Right atrium auricular region (tissue), 2 donors: ENCODE results near the gene SNIP1. TPM values are rescaled to one million over a fixed set of nuclear protein-coding genes. Genes with fewer than 3 reads are reported as not detected.
A peak's percentile ranks its signal among the peaks of the same experiment; 100 is the strongest.
"Not testable (repeated sequence)": the region's sequence is repeated elsewhere in the genome, so short reads cannot be mapped to it uniquely, and the experiment has no call there.

Experiments
- DNase-seq: peaks from one replicate; pipeline ENCODE4 v3.0.0-alpha.2; 2019; ENCODE audit warnings: low spot score
- H3K27ac ChIP-seq, 2 donors: fragments of 200-600 bp; sonication (generic); 1 replicate in 1 of 2; 2 replicates in 1 of 2; pipeline ENCODE4 v1.5.1; 2016 to 2019
- H3K27me3 ChIP-seq, 2 donors: fragments of 200-600 bp; sonication (generic); one replicate each; pipeline versions ENCODE4 v1.5.1 to v1.6.0; 2017 to 2019
- H3K36me3 ChIP-seq: fragments of 200-600 bp; sonication (generic); one replicate; pipeline ENCODE4 v1.5.1; 2016
- H3K4me1 ChIP-seq, 2 donors: fragments of 200-600 bp; sonication (generic); one replicate each; pipeline versions ENCODE4 v1.5.1 to v1.6.0; 2017 to 2019
- H3K4me3 ChIP-seq, 2 donors: fragments of 200-600 bp; sonication (generic); 1 replicate in 1 of 2; 2 replicates in 1 of 2; pipeline ENCODE4 v1.5.1; 2017 to 2019; ENCODE audit warnings: mild to moderate bottlenecking in 1 of 2, moderate library complexity in 1 of 2
- H3K9me3 ChIP-seq, 2 donors: fragments of 200-600 bp; sonication (generic); one replicate each; pipeline ENCODE4 v1.5.1; 2019
- CTCF ChIP-seq, 2 donors: fragments of 200-600 bp; sonication (generic); IDR thresholded peaks; one replicate each; pipeline ENCODE4 v1.5.1; 2019; ENCODE audit warnings: antibody characterized with exemption in 2 of 2
- total RNA-seq, 2 donors: library from RNA; depleted of rRNA; stranded (reverse); fragments of >200 nt; gene quantifications; one replicate each; pipeline ENCODE4 v1.1.0, GENCODE V29; 2016

Gene SNIP1
- total RNA-seq, 2 donors from 2014 or later, result 4.4 to 12.0 TPM

- peaks cover 0 to 10% of the 10 kb centered on the region in 2 donors for H3K4me1 ChIP-seq
- no peak for TF ChIP-seq CTCF (IDR thresholded peaks at IDR 0.05)
- H3K36me3 ChIP-seq, result peaks cover 58% of the 10 kb centered on the region
- no peaks in the 10 kb centered on the region for H3K27me3 ChIP-seq
- H3K4me3 ChIP-seq, result no peak overlapping the region
- no peak overlapping the region for H3K27ac ChIP-seq
- H3K9me3 ChIP-seq, result no peaks in the 10 kb centered on the region
- DNase-seq, result no peak
Observed at GRCh38 chr1:37537378-37537777, 16.7 kb downstream of the SNIP1 start.

- H3K4me3 ChIP-seq, result no peak overlapping the region
- H3K4me1 ChIP-seq, result peaks cover 0 to 10% of the 10 kb centered on the region in 2 donors
- no peaks in the 10 kb centered on the region for H3K27me3 ChIP-seq
- no peak for DNase-seq
- no peaks in the 10 kb centered on the region for H3K9me3 ChIP-seq
- TF ChIP-seq CTCF (IDR thresholded peaks at IDR 0.05), result no peak
- peak overlapping the region in 1 of 2 donors; percentile 60 for H3K27ac ChIP-seq
- peaks cover 27% of the 10 kb centered on the region for H3K36me3 ChIP-seq
Observed at GRCh38 chr1:37533317-37534093, 20.6 kb downstream of the SNIP1 start.

GRCh38 chr1:37532418-37533156 is 21.5 kb downstream of the SNIP1 start:
- not testable (repeated sequence) for H3K27me3 ChIP-seq, H3K4me3 ChIP-seq, H3K4me1 ChIP-seq, H3K27ac ChIP-seq, H3K9me3 ChIP-seq
- peaks cover 19% of the 10 kb centered on the region for H3K36me3 ChIP-seq
- DNase-seq, result peak; percentile 18

GRCh38 chr1:37529888-37530287 is 24.2 kb downstream of the SNIP1 start:
- H3K4me1 ChIP-seq, H3K36me3 ChIP-seq, H3K27ac ChIP-seq, H3K27me3 ChIP-seq, H3K9me3 ChIP-seq, H3K4me3 ChIP-seq: not testable (repeated sequence)
- peak; percentile 11 for DNase-seq

- H3K4me1 ChIP-seq, result no peaks in the 10 kb centered on the region
- no peaks in the 10 kb centered on the region for H3K27me3 ChIP-seq
- no peaks in the 10 kb centered on the region for H3K36me3 ChIP-seq
- TF ChIP-seq CTCF (IDR thresholded peaks at IDR 0.05), result no peak
- no peak overlapping the region for H3K27ac ChIP-seq
- H3K9me3 ChIP-seq, result no peaks in the 10 kb centered on the region
- no peak overlapping the region for H3K4me3 ChIP-seq
- peak; percentile 26 for DNase-seq
Observed at GRCh38 chr1:37519613-37520012, 34.5 kb downstream of the SNIP1 start.

- H3K9me3 ChIP-seq, H3K27ac ChIP-seq, H3K27me3 ChIP-seq, H3K36me3 ChIP-seq, H3K4me1 ChIP-seq, H3K4me3 ChIP-seq: not testable (repeated sequence)
- DNase-seq, result peak; percentile 21
Observed at GRCh38 chr1:37518929-37519328, 35.2 kb downstream of the SNIP1 start.

- not testable (repeated sequence) for H3K9me3 ChIP-seq, H3K27ac ChIP-seq, H3K4me3 ChIP-seq, H3K27me3 ChIP-seq, H3K4me1 ChIP-seq, H3K36me3 ChIP-seq
- DNase-seq, result peak; percentile 43
Observed at GRCh38 chr1:37518241-37518640, 35.9 kb downstream of the SNIP1 start.
